Tibial nerve (tissue), 4 donors: Measurements from ENCODE around the gene RPS6KA2. TPM values are rescaled to one million over a fixed set of nuclear protein-coding genes. Genes with fewer than 3 reads are reported as not detected.

ENCODE experiments used
- DNase-seq, 2 donors: peaks; one replicate each; pipeline ENCODE4 v3.0.0-alpha.2; 2019; ENCODE audit warnings: low spot score in 2 of 2
- H3K27ac ChIP-seq, 4 donors: fragments of 200-600 bp; sonication (generic) in 3 of 4; one replicate each; pipeline ENCODE4 v1.5.1; 2017 to 2019; ENCODE audit warnings: mild to moderate bottlenecking in 1 of 4
- H3K27me3 ChIP-seq, 2 donors: fragments of 200-600 bp; sonication (generic) in 1 of 2; one replicate each; pipeline versions ENCODE4 v1.5.1 to v1.6.0; 2017 to 2019
- H3K36me3 ChIP-seq, 3 donors: fragments of 200-600 bp; sonication (generic); one replicate each; pipeline ENCODE4 v1.5.1; 2018 to 2019
- H3K4me1 ChIP-seq, 4 donors: fragments of 200-600 bp; sonication (generic) in 3 of 4; one replicate each; pipeline ENCODE4 v1.5.1; 2017 to 2019
- H3K4me3 ChIP-seq, 4 donors: fragments of 200-600 bp; sonication (generic) in 3 of 4; one replicate each; pipeline ENCODE4 v1.5.1; 2017 to 2019; ENCODE audit warnings: mild to moderate bottlenecking in 1 of 4, moderate library complexity in 1 of 4
- H3K9me3 ChIP-seq, 4 donors: fragments of 200-600 bp; sonication (generic) in 3 of 4; one replicate each; pipeline ENCODE4 v1.5.1; 2017 to 2019
- EP300 ChIP-seq, 2 donors: sonication (generic); formaldehyde crosslinking; IDR thresholded peaks; one replicate each; pipeline ENCODE4 v1.6.1; 2017; ENCODE audit warnings: antibody characterized with exemption in 2 of 2, mild to moderate bottlenecking in 1 of 2
- POLR2A ChIP-seq, 2 donors: fragments of 450-650 bp; IDR thresholded peaks; one replicate each; pipeline ENCODE4 v1.6.1; 2017; ENCODE audit warnings: antibody characterized with exemption in 2 of 2, mild to moderate bottlenecking in 2 of 2, moderate library complexity in 2 of 2
- WGBS, 2 donors: methylation state at CpG; one replicate each; pipeline ENCODE4 v1.1.5; 2018; 5-methylcytosine and 5-hydroxymethylcytosine counted together
- total RNA-seq, 4 donors: library from RNA; depleted of rRNA; stranded (reverse); fragments of >200 nt; gene quantifications; one replicate each; pipeline ENCODE4 v1.1.0, GENCODE V29; 2016
- TF ChIP-seq, protein P1 (sequence below), 5 experiments: fragments of 200-600 bp in 3 of 5; fragments of 450-650 bp in 2 of 5; sonication (generic) in 3 of 5; IDR thresholded peaks; one replicate each; pipeline ENCODE4 v1.5.1; 2016 to 2019; ENCODE audit warnings: antibody characterized with exemption in 5 of 5, mild to moderate bottlenecking in 3 of 5, moderate library complexity in 2 of 5

Gene RPS6KA2
- total RNA-seq, 4 donors from 2014 or later, result 89.6 to 153 (median 103) TPM

DNA sequence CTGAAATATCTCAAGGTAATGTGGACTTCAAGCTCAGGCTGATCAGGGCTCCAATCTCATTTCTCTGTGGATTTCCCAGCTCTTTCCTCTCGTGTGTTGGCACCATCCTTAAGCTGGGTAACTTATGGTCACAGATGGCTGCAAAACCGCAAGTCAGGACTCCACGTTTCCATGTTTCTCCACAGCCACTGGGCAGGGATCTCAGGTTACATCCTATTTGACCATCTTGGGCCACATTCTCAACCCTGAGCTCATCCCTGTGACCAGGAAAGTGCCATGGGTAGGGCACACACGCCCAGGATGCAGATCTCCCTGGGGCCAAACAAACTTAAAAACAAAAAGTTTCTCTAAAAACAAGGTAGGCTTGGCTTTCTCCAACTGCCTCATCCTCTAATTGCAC is 15.4 kb downstream of the RPS6KA2 start:
- no peak for DNase-seq
- H3K4me1 ChIP-seq, result peaks cover 0 to 52% (median 0%) of the 10 kb centered on the region in 4 donors
- 79 to 88% methylated on average over 4 of the region's 4 CpGs for WGBS, 2 donors

DNA sequence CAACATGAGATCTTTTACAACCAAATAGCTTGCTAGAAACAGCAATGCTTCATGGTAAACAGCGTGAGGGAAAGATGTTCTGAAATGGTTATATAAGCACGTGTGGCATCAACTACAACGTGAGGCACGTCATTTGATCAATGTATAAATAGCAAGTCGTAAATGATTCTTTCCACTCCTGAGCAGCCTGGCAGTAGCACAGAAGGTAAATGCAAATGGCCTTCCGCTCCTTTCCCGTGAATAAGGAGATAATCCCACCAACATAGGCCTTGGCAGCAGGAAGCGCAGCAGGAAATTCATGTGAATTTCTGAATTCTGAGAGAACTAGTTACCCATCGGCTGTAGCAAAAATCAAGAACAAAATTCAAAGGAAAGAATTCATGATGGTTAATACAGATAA is 17.0 kb downstream of the RPS6KA2 start:
- no peaks in the 10 kb centered on the region for H3K9me3 ChIP-seq
- no peak overlapping the region for H3K4me3 ChIP-seq
- H3K27me3 ChIP-seq, result no peaks in the 10 kb centered on the region
- WGBS, 2 donors, result 89% methylated on average over 9 of the region's 9 CpGs
- no peaks in the 10 kb centered on the region for H3K36me3 ChIP-seq
- peaks cover 0 to 36% (median 0%) of the 10 kb centered on the region in 4 donors for H3K4me1 ChIP-seq
- DNase-seq, result no peak
- TF ChIP-seq EP300 (IDR thresholded peaks at IDR 0.05) (no peak), POLR2A (IDR thresholded peaks at IDR 0.05) (no peak)
- TF ChIP-seq, protein P1, sequence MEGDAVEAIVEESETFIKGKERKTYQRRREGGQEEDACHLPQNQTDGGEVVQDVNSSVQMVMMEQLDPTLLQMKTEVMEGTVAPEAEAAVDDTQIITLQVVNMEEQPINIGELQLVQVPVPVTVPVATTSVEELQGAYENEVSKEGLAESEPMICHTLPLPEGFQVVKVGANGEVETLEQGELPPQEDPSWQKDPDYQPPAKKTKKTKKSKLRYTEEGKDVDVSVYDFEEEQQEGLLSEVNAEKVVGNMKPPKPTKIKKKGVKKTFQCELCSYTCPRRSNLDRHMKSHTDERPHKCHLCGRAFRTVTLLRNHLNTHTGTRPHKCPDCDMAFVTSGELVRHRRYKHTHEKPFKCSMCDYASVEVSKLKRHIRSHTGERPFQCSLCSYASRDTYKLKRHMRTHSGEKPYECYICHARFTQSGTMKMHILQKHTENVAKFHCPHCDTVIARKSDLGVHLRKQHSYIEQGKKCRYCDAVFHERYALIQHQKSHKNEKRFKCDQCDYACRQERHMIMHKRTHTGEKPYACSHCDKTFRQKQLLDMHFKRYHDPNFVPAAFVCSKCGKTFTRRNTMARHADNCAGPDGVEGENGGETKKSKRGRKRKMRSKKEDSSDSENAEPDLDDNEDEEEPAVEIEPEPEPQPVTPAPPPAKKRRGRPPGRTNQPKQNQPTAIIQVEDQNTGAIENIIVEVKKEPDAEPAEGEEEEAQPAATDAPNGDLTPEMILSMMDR (IDR thresholded peaks at IDR 0.05), result no peak
- no peak overlapping the region for H3K27ac ChIP-seq

More for the DNA sequence above, 15.4 kb downstream of the RPS6KA2 start:
- Histone ChIP-seq H3K27me3 (no peaks in the 10 kb centered on the region), H3K9me3 (no peaks in the 10 kb centered on the region), H3K4me3 (no peak overlapping the region), H3K27ac (no peak overlapping the region), H3K36me3 (no peaks in the 10 kb centered on the region)
- TF ChIP-seq, protein P1 (IDR thresholded peaks at IDR 0.05), result no peak

DNA sequence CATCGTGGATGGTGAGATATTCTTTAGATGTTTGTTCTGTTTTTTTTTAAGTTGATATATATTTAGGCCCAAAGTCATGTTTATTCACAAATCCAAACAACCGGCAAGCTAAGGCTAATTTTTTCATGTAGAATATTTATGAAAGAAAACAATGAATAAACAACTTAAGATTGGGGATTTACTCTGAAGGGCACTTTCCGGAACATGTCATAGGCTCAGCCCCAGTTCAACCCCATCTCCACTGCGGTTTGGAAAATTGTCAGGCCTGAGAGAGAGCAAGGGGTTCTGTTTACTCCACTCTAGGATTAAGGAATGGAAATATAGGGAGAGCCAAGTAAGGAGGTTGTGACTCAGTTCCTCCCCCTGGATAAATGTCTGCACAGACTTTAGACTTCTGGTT is 18.3 kb downstream of the RPS6KA2 start:
- peak overlapping the region in 2 of 4 donors; percentile 5 to 42 for H3K27ac ChIP-seq

DNA sequence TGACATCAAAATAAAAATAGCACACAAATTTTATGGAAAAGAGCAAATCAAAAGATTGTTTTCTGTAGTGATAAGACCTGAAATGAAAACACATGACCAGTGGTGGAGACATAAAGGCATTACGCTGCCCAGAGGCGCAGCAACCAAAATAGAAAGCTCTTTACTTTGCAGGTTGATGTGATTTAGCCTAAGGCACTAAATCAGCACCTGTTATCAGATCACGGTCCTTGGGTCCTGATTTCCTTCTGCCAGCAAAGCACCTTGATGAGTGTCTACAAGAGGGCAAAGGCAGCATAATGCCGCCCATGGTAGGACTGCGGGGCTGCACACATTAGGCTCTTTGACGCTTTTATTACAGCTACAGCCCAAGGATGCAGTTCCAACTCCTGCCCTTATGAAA is 21.3 kb downstream of the RPS6KA2 start:
- no peak for DNase-seq
- H3K4me1 ChIP-seq, result peaks cover 0 to 6% (median 0%) of the 10 kb centered on the region in 4 donors
- H3K27ac ChIP-seq, result no peak overlapping the region
- H3K4me3 ChIP-seq, result no peak overlapping the region
- H3K9me3 ChIP-seq, result no peaks in the 10 kb centered on the region
- no peaks in the 10 kb centered on the region for H3K36me3 ChIP-seq
- no peaks in the 10 kb centered on the region for H3K27me3 ChIP-seq
- TF ChIP-seq EP300 (IDR thresholded peaks at IDR 0.05) (no peak), POLR2A (IDR thresholded peaks at IDR 0.05) (no peak)
- TF ChIP-seq, protein P1 (IDR thresholded peaks at IDR 0.05), result no peak
- WGBS, 2 donors, result 94 to 97% methylated on average over 6 of the region's 6 CpGs

More for the DNA sequence above, 18.3 kb downstream of the RPS6KA2 start:
- no peaks in the 10 kb centered on the region for H3K36me3 ChIP-seq
- WGBS, 2 donors, result 57 to 61% methylated on average over 4 of the region's 4 CpGs
- peaks cover 0 to 23% (median 0%) of the 10 kb centered on the region in 4 donors for H3K4me1 ChIP-seq
- no peaks in the 10 kb centered on the region for H3K27me3 ChIP-seq
- TF ChIP-seq EP300 (IDR thresholded peaks at IDR 0.05) (no peak), POLR2A (IDR thresholded peaks at IDR 0.05) (no peak)
- TF ChIP-seq, protein P1 (IDR thresholded peaks at IDR 0.05), result no peak
- DNase-seq, result no peak
- H3K9me3 ChIP-seq, result no peaks in the 10 kb centered on the region
- H3K4me3 ChIP-seq, result no peak overlapping the region

DNA sequence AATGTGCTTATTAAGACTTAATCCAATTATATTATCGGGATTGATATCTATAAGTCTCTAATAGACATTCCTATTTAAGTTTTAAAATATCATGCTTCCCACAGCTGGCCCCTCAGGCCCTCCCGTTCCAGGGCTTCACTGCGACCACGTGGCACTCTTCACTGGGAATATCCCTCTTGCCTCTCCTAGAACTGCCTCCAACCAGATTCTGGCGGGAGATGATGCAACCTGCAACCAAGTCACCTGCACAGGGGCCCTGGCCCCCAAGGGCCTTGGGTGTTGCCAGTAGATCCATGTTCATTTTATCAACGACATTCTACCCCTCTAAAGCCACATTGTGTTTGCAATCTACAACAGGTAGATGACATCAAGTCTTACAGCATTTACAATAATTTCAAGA is 22.1 kb downstream of the RPS6KA2 start:
- Histone ChIP-seq H3K27ac (no peak overlapping the region), H3K4me1 (peaks cover 0 to 8% (median 0%) of the 10 kb centered on the region in 4 donors), H3K4me3 (no peak overlapping the region), H3K9me3 (no peaks in the 10 kb centered on the region), H3K27me3 (no peaks in the 10 kb centered on the region), H3K36me3 (no peaks in the 10 kb centered on the region)
- 96% methylated on average over 6 of the region's 6 CpGs for WGBS, 2 donors
- TF ChIP-seq, protein P1 (IDR thresholded peaks at IDR 0.05), result no peak
- no peak for TF ChIP-seq POLR2A (IDR thresholded peaks at IDR 0.05)
- no peak for DNase-seq
